Esophagus muscularis mucosa (tissue), 2 donors: ENCODE results near the gene MMGT1.

Experiments used
- POLR2A ChIP-seq: fragments of 450-650 bp; IDR thresholded peaks from one replicate; pipeline ENCODE4 v1.6.1; 2017; ENCODE audit warnings: antibody characterized with exemption, moderate library complexity, mild to moderate bottlenecking, low read depth
- POLR2AphosphoS5 ChIP-seq, 2 donors: sonication (generic); formaldehyde crosslinking; IDR thresholded peaks; one replicate each; pipeline ENCODE4 v1.6.1; 2017; ENCODE audit warnings: antibody characterized with exemption in 2 of 2

DNA sequence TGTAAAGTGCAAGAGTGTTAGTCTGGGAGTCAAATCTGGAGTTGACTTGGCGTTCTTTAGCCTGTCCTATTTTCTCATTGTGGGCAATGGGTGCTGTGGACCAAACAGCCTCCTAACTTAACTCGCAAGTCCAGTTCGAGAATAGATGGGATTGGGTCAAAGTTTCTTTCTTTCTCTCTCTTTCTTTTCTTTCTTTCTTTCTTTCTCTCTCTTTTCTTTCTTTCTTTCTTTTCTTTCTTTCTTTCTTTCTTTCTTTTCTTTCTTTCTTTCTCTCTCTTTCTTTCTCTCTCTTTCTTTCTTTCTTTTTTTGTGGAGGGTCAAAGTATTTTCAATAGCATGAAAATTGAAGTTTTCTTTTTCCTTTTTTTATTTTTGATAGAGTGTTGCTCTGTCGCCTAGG is 14.5 kb upstream of the MMGT1 start:
- no peak for TF ChIP-seq POLR2AphosphoS5 (IDR thresholded peaks at IDR 0.05)
- no peak for TF ChIP-seq POLR2A
